Kidney epithelial cell (primary cell): ENCODE measurements around the gene GLIS2. TPM values are rescaled to one million over a fixed set of nuclear protein-coding genes. Genes with fewer than 3 reads are reported as not detected.

Experiments
- DNase-seq: peaks from one replicate; pipeline ENCODE4 v3.0.0-alpha.2; 2010; ENCODE audit warnings: low read depth
- H3K27me3 ChIP-seq: 2 replicates; pipeline ENCODE4 v1.6.0; 2011; ENCODE audit warnings: low read length; ENCODE audit not compliant: control insufficient read depth, insufficient read depth
- H3K36me3 ChIP-seq: 2 replicates; pipeline ENCODE4 v1.5.1; 2011; ENCODE audit warnings: low read length; ENCODE audit not compliant: control insufficient read depth, insufficient read depth
- H3K4me3 ChIP-seq: 2 replicates; pipeline ENCODE4 v1.5.1; 2011; ENCODE audit warnings: low read depth, mild to moderate bottlenecking, control low read depth, low read length
- total RNA-seq: library from RNA; depleted of rRNA; stranded (reverse); fragments of >200 nt; gene quantifications from 2 replicates; pipeline ENCODE4 v1.2.3, GENCODE V29; 2015
- TF ChIP-seq, protein P1 (sequence below): IDR thresholded peaks from 2 replicates; pipeline ENCODE4 v1.5.1; 2011; ENCODE audit warnings: mild to moderate bottlenecking, moderate library complexity, low read length, control low read depth, inconsistent platforms; ENCODE audit not compliant: insufficient read depth, poor library complexity, severe bottlenecking

GLIS2 gene
- total RNA-seq, 1 donor from 2014 or later = 11.5 TPM

DNA sequence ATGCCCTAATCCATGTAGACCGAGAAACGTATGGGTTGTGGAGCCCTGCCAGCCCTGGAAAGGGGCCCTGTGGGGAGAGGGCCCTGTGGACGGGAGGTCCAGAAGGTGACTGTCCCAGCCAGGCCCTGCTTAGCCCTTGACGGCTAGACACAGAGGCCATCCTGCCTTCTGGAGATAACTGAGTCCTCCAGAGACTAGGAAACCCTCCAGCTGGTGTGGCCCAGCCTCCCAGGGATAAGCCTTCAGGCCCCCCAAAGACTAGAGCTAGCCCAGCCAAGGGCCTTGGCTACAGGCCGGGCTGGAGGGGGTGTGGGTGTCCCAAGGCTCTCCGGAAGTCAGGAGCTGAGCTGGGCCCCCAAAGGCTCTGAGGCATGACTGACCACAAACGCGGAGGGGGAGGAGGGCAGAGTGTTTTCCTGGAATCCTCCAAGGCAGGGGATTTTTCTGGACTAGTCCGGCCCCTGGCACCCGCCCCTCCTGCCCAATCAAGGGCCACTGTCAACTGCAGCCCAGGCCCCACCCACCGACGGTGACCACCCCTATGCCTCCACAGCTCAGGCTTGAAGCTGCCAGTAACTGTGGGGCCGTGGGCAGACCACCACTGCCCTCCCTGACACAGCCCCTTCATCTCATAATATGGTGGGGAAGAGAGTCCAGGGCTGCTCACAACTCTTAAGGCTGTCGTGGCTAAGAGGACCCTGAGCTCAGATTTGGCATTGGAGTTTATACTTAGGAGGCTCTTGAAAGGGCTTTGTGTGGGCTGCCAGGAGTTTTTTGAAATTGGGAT, 54.9 kb downstream of the GLIS2 start:
- Histone ChIP-seq H3K36me3 (no peaks in the 10 kb centered on the region), H3K4me3 (no peak overlapping the region), H3K27me3 (no peaks in the 10 kb centered on the region)
- no peak for DNase-seq
- TF ChIP-seq, protein P1, sequence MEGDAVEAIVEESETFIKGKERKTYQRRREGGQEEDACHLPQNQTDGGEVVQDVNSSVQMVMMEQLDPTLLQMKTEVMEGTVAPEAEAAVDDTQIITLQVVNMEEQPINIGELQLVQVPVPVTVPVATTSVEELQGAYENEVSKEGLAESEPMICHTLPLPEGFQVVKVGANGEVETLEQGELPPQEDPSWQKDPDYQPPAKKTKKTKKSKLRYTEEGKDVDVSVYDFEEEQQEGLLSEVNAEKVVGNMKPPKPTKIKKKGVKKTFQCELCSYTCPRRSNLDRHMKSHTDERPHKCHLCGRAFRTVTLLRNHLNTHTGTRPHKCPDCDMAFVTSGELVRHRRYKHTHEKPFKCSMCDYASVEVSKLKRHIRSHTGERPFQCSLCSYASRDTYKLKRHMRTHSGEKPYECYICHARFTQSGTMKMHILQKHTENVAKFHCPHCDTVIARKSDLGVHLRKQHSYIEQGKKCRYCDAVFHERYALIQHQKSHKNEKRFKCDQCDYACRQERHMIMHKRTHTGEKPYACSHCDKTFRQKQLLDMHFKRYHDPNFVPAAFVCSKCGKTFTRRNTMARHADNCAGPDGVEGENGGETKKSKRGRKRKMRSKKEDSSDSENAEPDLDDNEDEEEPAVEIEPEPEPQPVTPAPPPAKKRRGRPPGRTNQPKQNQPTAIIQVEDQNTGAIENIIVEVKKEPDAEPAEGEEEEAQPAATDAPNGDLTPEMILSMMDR = no peak

DNA sequence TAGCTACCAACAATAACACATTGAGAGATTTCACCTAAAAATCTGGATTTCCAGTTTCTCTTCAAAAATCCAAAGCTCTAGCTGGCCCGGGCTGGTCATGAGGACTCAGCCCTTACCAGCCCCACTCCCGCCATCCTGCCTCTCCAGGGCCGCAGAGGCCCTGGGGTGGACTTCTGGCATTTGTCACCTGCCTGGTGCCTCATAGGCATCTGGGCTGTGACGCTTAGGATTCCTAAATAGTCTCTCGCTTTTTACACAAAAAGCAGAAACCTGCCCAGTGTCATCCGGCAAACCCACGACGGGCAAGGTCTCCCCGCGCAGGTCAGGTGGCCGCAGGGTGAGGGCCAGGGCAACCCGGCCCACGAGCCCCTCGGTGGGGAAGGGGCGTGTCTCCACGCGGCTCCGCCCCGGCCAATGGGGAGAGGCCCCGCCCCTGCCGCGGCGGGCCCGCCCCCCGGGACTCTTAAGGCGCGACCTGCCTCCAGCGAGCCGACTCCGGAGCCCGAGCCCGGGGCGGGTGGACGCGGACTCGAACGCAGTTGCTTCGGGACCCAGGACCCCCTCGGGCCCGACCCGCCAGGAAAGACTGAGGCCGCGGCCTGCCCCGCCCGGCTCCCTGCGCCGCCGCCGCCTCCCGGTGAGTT, 55.6 kb downstream of the GLIS2 start, which contains the start of gene VASN:
TSS of gene VASN (plus strand) at position 492 of the 644 bp plus-strand sequence. CDS start 9,030 bp downstream, outside the sequence.
- H3K4me3 ChIP-seq = peak within 1 kb of the TSS; percentile 66
- DNase-seq = no peak
- TF ChIP-seq, protein P1 = no peak
- H3K36me3 ChIP-seq = no peaks in the 10 kb centered on the region
- no peaks in the 10 kb centered on the region for H3K27me3 ChIP-seq

DNA sequence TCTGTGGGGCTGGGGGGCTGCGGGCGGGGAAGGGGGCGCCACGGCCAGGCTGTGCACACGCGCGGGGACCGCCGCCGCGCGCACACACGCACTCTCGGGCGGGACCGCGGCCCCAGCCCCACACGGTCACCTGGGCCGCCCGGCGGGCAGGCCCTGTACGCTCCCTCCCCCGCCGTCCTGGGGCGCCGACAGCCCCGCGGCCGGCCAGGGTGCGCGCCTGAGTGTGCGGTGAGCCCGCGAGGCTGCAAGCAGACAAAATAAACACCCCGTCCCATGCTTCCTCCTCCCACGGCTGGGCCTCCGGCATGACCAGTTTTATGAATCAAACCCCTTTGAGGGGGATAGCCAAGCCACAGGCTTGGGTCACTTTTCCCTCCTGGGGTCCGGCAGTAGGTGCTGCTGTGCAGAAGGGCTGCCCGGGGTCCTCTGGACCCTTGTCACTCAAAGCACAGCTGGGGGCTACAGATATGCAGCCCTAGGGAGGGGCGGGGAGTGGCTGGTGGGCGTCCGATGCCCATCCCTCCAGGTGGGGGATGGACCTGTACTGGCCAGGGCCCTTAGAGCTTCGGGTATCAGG, 56.2 kb downstream of the GLIS2 start:
- Histone ChIP-seq H3K4me3 (peak overlapping the region; percentile 66), H3K27me3 (no peaks in the 10 kb centered on the region), H3K36me3 (no peaks in the 10 kb centered on the region)
- no peak for DNase-seq
- TF ChIP-seq, protein P1 = no peak

DNA sequence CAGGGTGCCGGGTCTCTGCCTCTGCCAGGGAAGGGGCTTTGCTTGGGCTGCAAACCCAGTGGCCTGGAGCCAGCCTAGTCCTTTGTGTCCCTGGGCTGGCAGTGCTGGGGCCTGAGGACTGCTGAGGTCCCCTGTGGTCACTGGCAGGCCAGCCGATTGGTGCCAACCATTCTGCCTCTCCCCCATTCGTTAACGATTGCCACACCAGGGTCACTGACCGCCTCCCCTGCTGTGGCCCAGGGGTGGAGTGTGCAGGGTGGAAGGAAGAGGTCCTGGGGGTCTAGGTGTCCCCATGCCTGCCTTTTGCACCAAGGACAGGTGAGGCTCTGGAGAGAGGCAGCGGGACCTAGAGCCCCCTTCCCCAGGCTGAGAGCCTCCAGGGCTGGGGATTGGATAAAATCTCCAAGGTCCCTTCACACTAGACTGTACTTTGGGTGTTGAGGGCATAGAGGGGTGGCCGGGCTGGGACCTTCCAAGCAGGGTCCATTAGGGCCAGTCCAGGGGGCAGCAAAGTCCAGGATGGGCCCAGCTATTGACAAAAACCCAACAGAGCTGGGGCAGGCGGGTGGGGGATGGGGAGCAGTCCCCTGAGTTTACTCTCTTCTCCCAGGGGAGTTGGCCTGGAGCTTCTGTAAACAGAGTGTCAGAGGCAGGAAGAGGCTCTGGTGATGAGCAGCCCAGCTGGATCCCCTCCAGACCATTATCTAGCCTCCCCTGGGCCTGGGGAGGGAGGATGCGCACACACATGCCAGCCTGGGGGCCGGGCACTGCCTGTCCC, 56.9 kb downstream of the GLIS2 start:
- H3K27me3 ChIP-seq = no peaks in the 10 kb centered on the region
- no peak for DNase-seq
- TF ChIP-seq, protein P1 = no peak
- no peaks in the 10 kb centered on the region for H3K36me3 ChIP-seq
- H3K4me3 ChIP-seq = peak overlapping the region; percentile 66

DNA sequence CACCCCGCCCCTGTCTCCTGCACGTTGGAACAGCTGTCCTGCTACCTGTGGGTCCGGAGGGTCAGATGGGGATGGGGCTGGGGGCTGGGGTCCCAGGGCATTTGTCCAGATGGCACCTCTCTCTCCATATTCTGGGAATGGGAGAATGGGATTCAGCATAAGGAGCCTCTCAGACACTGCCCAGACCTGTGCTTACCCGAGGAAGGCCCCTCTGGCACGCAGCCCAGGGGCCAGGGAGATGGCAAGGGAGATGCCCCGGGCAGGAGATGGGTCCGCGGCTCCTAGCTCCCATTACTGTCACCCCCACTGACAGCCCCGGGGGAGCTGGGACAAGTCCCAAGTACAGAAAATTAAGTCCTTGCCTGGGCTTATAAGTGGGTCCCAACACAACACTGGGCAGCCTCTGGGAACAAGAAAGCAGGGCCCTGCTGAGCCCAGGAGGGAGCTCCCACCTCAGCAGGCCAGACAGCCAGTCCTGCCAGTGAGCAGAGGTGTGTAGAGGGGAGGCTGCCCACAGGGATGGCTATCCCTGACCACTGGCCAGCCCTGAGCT, 57.6 kb downstream of the GLIS2 start:
- TF ChIP-seq, protein P1 = no peak
- DNase-seq = no peak
- no peaks in the 10 kb centered on the region for H3K27me3 ChIP-seq
- H3K4me3 ChIP-seq = peak overlapping the region; percentile 66
- H3K36me3 ChIP-seq = no peaks in the 10 kb centered on the region
